Right ventricle myocardium superior (tissue), 1 donor: Measurements from ENCODE around the gene STYXL2. TPM values are rescaled to one million over a fixed set of nuclear protein-coding genes. Genes with fewer than 3 reads are reported as not detected.
A peak's percentile ranks its signal among the peaks of the same experiment; 100 is the strongest.

Experiments
- ATAC-seq: fragments of 200-7000 bp; cut with Tn5 transposase; one replicate; pipeline ENCODE4 v1.9.1; 2020; ENCODE audit warnings: mild to moderate bottlenecking; ENCODE audit not compliant: poor library complexity
- DNase-seq: peaks from one replicate; pipeline ENCODE4 v3.0.0-alpha.2; 2020
- intact Hi-C: fragments of 100-400 bp; cut with DNase I; formaldehyde crosslinking; loops from one replicate; pipeline ENCODE4 v1.11.2; 2022
- total RNA-seq: library from RNA; stranded (reverse); fragmentation: NEBNext Ultra II Directional; extraction: Animal tissue kit (Norgen Biotek cat#: 25700); gene quantifications from one replicate; pipeline ENCODE4 v1.2.1, GENCODE V29; 2021
- donor health status: DM: no; HTN: yes; CAD: no; lungs with severe emphysema.

The STYXL2 gene
- total RNA-seq, 1 donor from 2014 or later = 121 TPM

DNA sequence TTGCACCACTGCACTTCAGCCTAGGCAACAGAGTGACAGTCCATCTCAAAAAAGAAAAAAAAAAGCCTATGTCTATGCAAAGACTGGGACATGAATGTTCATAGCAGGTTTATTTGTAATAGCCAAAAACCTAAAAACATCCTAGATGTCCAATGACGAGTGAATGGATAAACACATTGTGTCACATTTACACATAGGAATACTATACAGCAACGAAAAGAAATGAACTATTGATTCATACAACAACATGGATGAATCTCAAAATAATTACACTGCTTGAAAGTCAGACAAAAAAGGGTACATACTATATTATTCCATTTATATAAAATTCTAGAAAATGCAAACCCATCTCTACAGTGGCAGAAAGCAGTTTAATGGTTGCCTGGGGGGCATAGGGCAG lies 7.9 kb downstream of the STYXL2 start:
- ATAC-seq (no peak), DNase-seq (no peak)
- intact Hi-C loops = no loop called here

DNA sequence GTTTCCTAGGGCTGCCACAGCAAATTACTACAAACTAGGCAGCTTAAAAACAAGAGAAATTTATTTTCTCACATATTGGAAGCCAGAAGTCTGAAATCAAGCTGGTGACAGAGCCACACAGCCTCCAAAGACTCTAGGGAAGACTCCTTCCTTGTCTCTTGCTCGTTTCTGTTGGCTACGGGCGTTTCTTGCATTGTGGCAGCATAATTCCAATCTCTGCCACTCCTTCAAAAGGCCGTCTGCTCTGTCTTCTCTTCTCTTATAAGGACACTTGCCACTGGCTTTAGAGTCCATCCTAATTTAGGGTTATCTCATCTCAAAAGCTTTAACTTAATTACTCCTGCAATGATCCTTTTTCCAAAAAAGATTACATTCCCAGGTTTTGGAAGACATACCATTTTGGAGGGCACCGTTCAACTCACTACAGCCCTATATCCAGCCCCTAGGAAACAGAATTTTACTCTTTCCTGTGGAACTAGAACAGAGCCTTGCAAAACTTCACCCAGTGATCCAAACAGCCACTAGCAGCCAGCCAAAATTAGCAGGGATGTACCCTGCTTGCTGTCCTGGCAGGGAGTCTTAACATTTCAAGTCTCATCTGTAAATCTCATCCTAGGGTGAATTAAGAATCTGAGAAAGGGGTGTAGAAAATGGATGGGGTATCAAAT lies 9.2 kb downstream of the STYXL2 start:
- no peak for DNase-seq
- ATAC-seq = no peak
- intact Hi-C loops = no loop called here

DNA sequence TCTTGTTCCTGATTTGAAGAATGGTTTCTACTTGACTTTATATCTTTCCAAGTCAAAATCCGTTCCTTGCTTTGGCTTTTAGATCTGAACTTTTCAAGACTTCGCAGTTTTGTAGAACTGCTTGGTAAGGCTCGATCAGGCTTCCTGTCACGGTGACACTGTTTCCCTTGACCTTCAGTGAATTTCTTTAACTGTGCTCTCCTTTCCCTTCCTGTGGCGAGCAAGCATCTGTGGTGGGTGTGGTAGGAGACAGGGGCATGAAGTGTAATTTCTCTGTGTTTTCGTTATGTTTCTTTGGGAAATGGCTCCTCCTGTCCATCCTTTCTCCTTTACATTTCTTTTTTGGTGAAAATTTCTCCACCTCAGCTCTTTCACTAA lies 10.4 kb downstream of the STYXL2 start:
- no peak for DNase-seq
- ATAC-seq = no peak
- intact Hi-C loops = no loop called here

GRCh38 chr1:167105271-167106118 lies 11.6 kb downstream of the STYXL2 start:
- intact Hi-C loops = no loop called here
- DNase-seq (no peak), ATAC-seq (peak; percentile 19)

GRCh38 chr1:167106119-167106461 lies 12.2 kb downstream of the STYXL2 start:
- DNase-seq (no peak), ATAC-seq (no peak)
- intact Hi-C loops = no loop called here

DNA sequence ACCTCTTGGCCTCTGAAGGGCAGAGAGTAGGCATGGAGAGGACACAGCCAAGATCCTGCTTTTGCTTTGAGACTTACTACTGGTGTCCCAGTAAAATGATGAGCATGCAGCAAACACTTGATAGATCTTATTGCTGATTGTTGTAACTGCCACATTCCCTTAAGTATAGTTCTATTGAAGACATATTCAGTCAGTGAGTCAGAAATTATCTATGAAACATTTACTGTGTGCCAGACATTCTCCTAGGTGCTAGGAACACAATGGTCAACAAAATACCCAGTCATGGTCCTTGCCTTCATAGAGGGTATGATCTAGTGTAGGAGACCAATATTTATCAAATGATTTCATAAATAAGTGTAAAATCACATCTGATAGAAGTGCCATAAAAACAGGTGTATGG lies 13.6 kb downstream of the STYXL2 start:
- intact Hi-C loops = no loop called here
- no peak for DNase-seq
- peak; percentile 51 for ATAC-seq

DNA sequence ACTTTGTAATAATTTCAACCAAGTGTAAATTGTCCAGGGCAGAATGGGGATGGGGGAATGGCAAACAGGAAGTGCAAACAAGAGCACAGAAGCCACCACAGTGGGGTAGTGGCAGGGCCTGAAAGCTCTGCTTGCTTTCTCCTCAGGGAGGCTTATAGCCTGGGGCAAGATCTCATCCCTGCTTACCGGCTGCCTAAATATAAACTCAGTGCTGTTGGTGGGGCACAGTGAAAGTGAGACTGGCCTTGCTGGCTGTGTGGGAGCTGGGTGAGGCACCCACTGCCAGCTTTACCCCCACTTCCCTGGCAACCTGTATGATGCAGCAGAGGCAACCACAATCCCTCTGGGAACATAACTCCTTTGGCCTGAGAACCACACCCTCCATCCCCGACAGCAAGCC lies 15.2 kb downstream of the STYXL2 start:
- intact Hi-C loops = no loop called here
- DNase-seq (no peak), ATAC-seq (no peak)

GRCh38 chr1:167110586-167110985 lies 16.7 kb downstream of the STYXL2 start:
- intact Hi-C loops = no loop called here
- DNase-seq (no peak), ATAC-seq (no peak)

GRCh38 chr1:167111868-167112709 lies 18.2 kb downstream of the STYXL2 start:
- ATAC-seq = peak; percentile 37
- no peak for DNase-seq
- intact Hi-C loops = no loop called here

DNA sequence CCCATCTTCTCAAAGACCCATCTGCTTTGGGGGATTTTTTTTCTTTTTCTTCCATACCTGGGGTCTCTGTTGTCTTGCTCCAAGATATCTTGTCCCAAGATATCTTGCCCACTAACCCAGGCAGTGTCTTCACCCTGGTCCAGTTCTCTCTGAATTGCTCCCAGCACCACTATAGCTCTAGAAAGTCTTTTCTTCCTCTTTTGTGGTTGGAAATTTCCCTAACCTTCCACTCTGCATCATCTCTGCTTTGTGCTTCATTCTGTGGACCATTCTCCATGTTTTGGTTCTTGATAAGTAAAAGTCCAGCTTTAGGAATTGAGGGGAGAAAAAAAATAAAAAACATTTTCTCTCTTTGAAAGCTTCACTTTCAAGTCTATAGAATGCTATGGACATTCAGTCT lies 20.9 kb downstream of the STYXL2 start:
- ATAC-seq = no peak
- no peak for DNase-seq
- intact Hi-C loops = no loop called here

DNA sequence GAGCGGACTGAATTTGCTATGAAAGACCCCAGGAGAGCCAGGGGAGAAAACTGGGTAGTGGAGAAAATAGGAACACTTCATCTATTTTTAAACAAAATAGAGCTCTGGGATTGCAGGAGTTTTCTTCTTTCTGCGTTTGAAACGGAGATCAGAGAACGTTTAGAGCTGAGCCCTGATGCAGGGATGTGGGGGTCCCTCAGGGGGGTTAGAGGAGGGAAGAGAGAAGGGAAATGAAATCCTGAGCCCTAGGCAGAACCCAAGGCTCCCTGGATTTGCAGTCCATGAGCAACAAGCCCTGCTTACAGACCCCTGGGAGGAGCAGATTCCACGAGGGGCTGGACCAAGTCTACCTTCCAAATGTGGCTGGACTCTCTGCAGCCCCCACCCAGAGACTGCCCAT lies 21.8 kb downstream of the STYXL2 start:
- intact Hi-C loops = no loop called here
- ATAC-seq = no peak
- DNase-seq = no peak

DNA sequence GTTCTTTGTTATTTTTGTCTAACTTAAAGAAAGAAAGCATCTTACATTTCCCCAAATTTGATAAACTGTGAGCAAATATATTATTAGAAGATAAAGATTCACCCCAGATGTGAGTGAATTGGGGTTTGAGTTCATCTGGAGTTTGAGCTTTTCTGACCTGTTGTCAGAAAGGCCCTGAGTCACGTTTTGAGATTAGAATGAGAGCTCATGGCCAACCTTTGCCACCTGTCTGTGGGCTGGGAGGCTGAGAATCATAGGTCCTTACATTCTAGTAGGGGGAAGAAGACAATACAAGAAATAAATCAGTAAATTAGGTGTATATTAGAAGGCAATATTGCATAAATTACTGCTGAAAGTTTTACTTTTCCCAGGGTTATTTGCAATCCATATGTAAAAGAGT lies 22.3 kb downstream of the STYXL2 start:
- no peak for ATAC-seq
- DNase-seq = no peak
- intact Hi-C loops = no loop called here

DNA sequence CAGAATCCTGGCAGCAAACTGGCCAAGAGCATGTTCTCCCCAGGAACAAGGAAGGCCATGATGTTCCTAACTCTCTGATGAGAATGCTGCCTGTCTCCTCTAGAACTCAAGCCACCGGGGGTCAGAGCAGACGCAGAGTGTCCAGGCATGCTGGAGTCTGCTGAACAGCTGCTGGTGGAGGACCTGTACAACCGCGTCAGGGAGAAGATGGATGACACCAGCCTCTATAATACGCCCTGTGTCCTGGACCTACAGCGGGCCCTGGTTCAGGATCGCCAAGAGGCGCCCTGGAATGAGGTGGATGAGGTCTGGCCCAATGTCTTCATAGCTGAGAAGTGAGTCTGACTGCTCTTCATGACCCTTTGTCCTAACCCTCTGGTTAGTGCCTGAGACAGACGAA lies 23.4 kb downstream of the STYXL2 start:
- intact Hi-C loops = no loop called here
- ATAC-seq (no peak), DNase-seq (no peak)

GRCh38 chr1:167118188-167118587 lies 24.3 kb downstream of the STYXL2 start:
- ATAC-seq (no peak), DNase-seq (no peak)
- intact Hi-C loops = no loop called here

DNA sequence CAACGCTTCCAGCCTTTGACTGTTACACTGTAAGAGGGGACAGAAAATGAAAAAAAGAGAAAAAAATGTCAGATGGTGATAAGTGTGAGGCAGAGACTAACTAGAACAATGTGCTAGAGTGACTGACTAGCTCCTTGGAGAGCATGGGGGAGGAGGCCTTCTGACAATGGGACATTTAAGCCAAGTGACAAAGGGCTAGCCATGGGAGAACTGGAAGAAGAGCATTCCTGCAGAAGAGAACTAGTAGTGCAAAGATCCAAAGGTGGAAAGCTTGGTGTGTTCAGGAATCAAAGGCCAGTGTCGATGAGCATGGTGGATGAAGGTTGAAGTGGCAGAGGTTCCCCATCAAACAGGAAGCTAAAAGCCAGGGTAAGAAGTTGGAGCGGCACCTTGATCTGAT lies 25.8 kb downstream of the STYXL2 start:
- ATAC-seq (no peak), DNase-seq (no peak)
- intact Hi-C loops = no loop called here

DNA sequence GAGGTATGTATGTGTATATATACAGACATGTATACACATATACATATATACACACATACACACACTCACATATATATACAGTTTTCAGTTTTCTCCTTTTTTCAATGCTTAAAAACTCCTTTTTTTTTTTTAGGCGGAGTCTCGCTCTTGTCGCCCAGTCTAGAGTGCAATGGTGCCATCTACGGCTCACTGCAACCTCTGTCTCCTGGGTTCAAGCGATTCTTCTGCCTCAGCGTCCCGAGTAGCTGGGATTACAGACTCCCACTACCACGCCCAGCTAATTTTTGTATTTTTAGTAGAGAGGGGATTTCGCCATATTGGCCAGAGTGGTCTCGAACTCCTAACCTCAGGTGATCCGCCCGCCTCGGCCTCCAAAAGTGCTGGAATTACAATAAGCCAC lies 27.0 kb downstream of the STYXL2 start:
- ATAC-seq = no peak
- no peak for DNase-seq
- intact Hi-C loops = no loop called here

DNA sequence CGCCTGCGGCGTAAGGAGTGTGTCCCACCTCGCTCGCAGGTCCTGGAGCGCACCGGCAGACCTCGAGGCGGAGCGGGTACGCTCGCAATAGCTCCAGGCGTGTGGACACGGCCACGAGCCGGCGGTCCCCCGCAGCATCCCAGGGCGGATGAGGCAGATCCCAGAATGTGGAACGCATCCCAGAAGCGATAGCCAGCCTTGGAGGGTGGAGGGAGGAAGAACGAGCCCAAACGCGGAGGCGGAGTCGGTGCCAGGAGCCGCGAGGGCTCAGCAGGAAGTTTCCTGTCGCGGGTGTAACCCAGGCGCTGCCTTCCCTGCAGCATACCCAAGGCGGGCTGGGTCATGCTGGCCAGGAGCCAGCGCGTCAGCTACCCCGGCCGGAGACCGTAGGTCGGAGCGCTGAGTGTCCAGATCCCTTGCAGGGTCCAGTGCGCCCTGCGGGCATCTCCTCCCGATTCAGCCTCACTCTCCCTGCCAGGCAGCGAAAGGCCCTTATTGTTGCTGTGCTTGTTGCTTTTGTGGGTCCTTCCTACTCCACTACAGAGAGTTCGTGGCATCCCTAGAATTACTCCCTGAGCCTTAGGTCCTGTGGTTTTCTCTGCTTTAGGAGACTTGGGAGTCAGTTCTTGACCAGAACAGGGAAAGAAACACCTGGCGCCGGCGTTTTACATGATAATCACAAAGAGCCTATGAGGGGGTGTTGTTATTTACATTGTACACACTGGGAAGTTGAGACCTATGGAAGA lies 27.7 kb downstream of the STYXL2 start:
- intact Hi-C loops = no loop called here
- peak; percentile 25 for ATAC-seq
- DNase-seq = peak; percentile 63

- intact Hi-C loops = no loop called here
- ATAC-seq (no peak), DNase-seq (no peak)
These were observed 28.2 kb downstream of the STYXL2 start for GRCh38 chr1:167122121-167122480.

DNA sequence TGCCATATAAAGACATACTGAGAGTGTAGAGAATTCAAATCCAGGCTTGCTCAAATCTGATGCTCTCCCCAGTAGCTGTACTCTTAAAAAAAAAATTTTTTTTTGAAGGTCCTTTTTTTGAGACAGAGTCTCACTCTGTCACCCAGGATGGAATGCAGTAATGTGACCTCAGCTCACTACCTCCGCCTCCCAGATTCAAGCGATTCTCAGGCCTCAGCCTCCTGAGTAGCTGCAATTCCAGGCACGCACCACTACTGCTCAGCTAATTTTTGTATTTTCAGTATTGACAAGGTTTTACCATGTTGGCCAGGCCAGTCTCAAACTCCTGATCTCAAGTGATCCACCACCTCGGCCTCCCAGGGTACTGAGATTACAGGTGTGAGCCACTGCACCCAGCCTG lies 28.7 kb downstream of the STYXL2 start:
- ATAC-seq (no peak), DNase-seq (no peak)
- intact Hi-C loops = no loop called here
